ENCODE data around the gene TMEM60. TPM values are rescaled to one million over a fixed set of nuclear protein-coding genes. Genes with fewer than 3 reads are reported as not detected.

TMEM60 gene
- total and polyA plus RNA-seq, 10 of the 15 experiments (the other 5 are each of a cell fraction or from before 2014, with no cell fraction given), result 13.2 to 94.2 (median 30.2) TPM

DNA sequence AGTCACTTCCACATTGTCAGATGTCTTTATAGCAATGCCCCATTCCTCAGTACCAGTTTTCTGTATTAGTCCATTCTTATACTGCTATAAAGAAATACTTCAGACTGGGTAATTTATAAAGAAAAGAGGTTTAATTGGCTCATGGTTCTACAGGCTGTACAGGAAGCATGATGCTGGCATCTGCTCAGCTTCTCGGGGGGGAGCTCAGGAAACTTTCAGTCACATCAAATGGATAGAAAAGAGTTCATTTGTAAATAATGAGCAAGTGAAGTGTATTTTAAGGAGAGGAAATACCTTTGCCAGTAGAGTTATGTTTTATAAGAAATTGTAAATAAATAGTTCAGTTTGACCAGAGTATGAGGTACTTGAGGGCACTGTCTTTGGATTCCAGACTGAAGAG lies 50.5 kb downstream of the TMEM60 start:
- intact Hi-C loops (cut with micrococcal nuclease; ENCODE audit: unreplicated experiment) (no loop called here), in situ Hi-C loops (cut with MboI) (no loop called here)
- Histone ChIP-seq H3K27me3 (replicated peaks in 1 of 2; ENCODE audit: control insufficient read depth in 2 of 2, insufficient read depth in 2 of 2, low read length in 1 of 2) (no peaks in the 10 kb centered on the region), H3K9me3 (replicated peaks; ENCODE audit: control insufficient read depth, insufficient read depth, low read length) (no peaks in the 10 kb centered on the region), H3K4me1 (ENCODE audit: control insufficient read depth, insufficient read depth, low read length) (no peaks in the 10 kb centered on the region), H3K36me3 (ENCODE audit: control insufficient read depth in 2 of 2, insufficient read depth in 2 of 2, low read length in 1 of 2) (peaks cover 3 to 4% of the 10 kb centered on the region in 2 experiments; a peak in 3 of 4 replicates), H4K20me1 (ENCODE audit: control insufficient read depth, insufficient read depth) (no peaks in the 10 kb centered on the region), H3K9ac (ENCODE audit: control insufficient read depth, insufficient read depth, low read length) (no peak overlapping the region), H3K27ac (ENCODE audit: control insufficient read depth, insufficient read depth) (no peak overlapping the region), H3K4me3 (no peak overlapping the region), H2AFZ (ENCODE audit: control insufficient read depth, low read depth, low read length) (no peak overlapping the region), H3K4me2 (ENCODE audit: control insufficient read depth, insufficient read depth) (no peak overlapping the region), H3K79me2 (ENCODE audit: control insufficient read depth, insufficient read depth, low read length) (peaks cover under 1% of the 10 kb centered on the region)
- ChIA-PET RAD21 (ENCODE audit: unreplicated experiment) (interaction anchor here (0.8 to 1.1 kb wide), 2 partner anchors 12 to 97 kb away, joined by 3 read pairs; no protein-coding TSS in a partner anchor), POLR2A (no interaction called here), CTCF (interaction anchor here (1.0 to 2.3 kb wide), 4 partner anchors 12 to 97 kb away, joined by 3 to 8 read pairs (median 5); no protein-coding TSS in a partner anchor), SMC1A (ENCODE audit: uncharacterized antibody, unreplicated experiment) (interaction anchor here (0.6 to 2.2 kb wide), 5 partner anchors 9 to 90 kb away, joined by 3 to 9 read pairs (median 4); no protein-coding TSS in a partner anchor)
- TF ChIP-seq FOS (IDR thresholded peaks at IDR 0.05; ENCODE audit: borderline replicate concordance, extremely low read depth, insufficient read length) (no peak), SMAD5 (IDR thresholded peaks at IDR 0.05; ENCODE audit: low read depth) (no peak), NRF1 (conservative IDR thresholded peaks at IDR 0.05; ENCODE audit: low read depth, low read length) (no peak), ZNF622 (IDR thresholded peaks at IDR 0.05) (no peak), SREBF2 (IDR thresholded peaks at IDR 0.05; ENCODE audit: low read length) (no peak), MTA2 (IDR thresholded peaks at IDR 0.05; ENCODE audit: low read depth) (no peak), JUND (IDR thresholded peaks at IDR 0.05; ENCODE audit: low read depth, low read length) (no peak), POLR2AphosphoS5 (IDR thresholded peaks at IDR 0.05; ENCODE audit: low read length) (no peak), NBN (IDR thresholded peaks at IDR 0.05) (no peak), BMI1 (IDR thresholded peaks at IDR 0.05; ENCODE audit: borderline replicate concordance) (no peak), RCOR1 (conservative IDR thresholded peaks at IDR 0.05; ENCODE audit: low read depth, low read length) (no peak)
- TF ChIP-seq, protein P1, sequence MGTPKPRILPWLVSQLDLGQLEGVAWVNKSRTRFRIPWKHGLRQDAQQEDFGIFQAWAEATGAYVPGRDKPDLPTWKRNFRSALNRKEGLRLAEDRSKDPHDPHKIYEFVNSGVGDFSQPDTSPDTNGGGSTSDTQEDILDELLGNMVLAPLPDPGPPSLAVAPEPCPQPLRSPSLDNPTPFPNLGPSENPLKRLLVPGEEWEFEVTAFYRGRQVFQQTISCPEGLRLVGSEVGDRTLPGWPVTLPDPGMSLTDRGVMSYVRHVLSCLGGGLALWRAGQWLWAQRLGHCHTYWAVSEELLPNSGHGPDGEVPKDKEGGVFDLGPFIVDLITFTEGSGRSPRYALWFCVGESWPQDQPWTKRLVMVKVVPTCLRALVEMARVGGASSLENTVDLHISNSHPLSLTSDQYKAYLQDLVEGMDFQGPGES (IDR thresholded peaks at IDR 0.05), result no peak
- TF ChIP-seq, protein P2, sequence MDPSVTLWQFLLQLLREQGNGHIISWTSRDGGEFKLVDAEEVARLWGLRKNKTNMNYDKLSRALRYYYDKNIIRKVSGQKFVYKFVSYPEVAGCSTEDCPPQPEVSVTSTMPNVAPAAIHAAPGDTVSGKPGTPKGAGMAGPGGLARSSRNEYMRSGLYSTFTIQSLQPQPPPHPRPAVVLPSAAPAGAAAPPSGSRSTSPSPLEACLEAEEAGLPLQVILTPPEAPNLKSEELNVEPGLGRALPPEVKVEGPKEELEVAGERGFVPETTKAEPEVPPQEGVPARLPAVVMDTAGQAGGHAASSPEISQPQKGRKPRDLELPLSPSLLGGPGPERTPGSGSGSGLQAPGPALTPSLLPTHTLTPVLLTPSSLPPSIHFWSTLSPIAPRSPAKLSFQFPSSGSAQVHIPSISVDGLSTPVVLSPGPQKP (IDR thresholded peaks at IDR 0.05; ENCODE audit: low read depth, low read length), result no peak
- TF ChIP-seq, protein P3, sequence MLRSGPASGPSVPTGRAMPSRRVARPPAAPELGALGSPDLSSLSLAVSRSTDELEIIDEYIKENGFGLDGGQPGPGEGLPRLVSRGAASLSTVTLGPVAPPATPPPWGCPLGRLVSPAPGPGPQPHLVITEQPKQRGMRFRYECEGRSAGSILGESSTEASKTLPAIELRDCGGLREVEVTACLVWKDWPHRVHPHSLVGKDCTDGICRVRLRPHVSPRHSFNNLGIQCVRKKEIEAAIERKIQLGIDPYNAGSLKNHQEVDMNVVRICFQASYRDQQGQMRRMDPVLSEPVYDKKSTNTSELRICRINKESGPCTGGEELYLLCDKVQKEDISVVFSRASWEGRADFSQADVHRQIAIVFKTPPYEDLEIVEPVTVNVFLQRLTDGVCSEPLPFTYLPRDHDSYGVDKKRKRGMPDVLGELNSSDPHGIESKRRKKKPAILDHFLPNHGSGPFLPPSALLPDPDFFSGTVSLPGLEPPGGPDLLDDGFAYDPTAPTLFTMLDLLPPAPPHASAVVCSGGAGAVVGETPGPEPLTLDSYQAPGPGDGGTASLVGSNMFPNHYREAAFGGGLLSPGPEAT (IDR thresholded peaks at IDR 0.05; ENCODE audit: low read depth), result no peak
- 92% methylated on average over 1 of the region's 1 CpG for WGBS (ENCODE audit: insufficient coverage, insufficient replicate concordance, low lambda C conversion rate, missing lambda C conversion rate)
- DNase-seq (ENCODE audit: low read depth, low spot score) (no peak), FAIRE-seq (no peak), ATAC-seq (no peak)
- BruUV-seq (replicated peaks), result no TSS peak
